ENCODE data around the gene SLC39A7.

DNA sequence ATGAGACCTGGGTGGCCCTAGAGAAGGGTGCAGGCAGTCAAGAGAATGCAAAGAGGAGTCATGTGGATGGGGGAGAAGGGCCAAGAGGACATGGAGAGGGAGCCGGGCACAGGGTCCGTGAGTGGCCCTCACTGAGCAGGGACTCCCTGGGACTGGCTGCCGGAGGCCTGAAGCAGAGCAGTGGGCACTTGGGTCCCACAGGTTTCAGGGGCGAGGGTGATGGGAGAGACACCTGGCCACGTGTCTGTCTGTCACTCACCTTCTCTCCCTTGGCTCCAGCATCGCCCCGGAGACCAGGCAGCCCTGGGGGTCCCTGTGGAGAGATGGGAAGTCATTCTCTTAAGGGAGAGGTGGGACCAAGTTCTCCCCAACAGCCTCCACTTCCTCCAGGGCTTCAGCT, 33.9 kb upstream of the SLC39A7 start:
- no peak for TF ChIP-seq POLR2A (IDR thresholded peaks at IDR 0.05)
- TF ChIP-seq, protein P1, sequence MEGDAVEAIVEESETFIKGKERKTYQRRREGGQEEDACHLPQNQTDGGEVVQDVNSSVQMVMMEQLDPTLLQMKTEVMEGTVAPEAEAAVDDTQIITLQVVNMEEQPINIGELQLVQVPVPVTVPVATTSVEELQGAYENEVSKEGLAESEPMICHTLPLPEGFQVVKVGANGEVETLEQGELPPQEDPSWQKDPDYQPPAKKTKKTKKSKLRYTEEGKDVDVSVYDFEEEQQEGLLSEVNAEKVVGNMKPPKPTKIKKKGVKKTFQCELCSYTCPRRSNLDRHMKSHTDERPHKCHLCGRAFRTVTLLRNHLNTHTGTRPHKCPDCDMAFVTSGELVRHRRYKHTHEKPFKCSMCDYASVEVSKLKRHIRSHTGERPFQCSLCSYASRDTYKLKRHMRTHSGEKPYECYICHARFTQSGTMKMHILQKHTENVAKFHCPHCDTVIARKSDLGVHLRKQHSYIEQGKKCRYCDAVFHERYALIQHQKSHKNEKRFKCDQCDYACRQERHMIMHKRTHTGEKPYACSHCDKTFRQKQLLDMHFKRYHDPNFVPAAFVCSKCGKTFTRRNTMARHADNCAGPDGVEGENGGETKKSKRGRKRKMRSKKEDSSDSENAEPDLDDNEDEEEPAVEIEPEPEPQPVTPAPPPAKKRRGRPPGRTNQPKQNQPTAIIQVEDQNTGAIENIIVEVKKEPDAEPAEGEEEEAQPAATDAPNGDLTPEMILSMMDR (IDR thresholded peaks at IDR 0.05): no peak
- no peak for TF ChIP-seq POLR2AphosphoS5 (IDR thresholded peaks at IDR 0.05)
- TF ChIP-seq EP300 (IDR thresholded peaks at IDR 0.05): no peak

Measured in stomach (tissue), 4 donors.